HG02571 (cell line): ENCODE results near the gene EPB41L5.
"Not testable (repeated sequence)": the region's sequence is repeated elsewhere in the genome, so short reads cannot be mapped to it uniquely, and the experiment has no call there.

Source experiments
- ATAC-seq: cut with Tn5 transposase; IDR thresholded peaks from one replicate; pipeline ENCODE4 v1.9.1; 2021; ENCODE audit warnings: mild to moderate bottlenecking, moderate library complexity; ENCODE audit not compliant: unreplicated experiment

EPB41L5 gene

DNA sequence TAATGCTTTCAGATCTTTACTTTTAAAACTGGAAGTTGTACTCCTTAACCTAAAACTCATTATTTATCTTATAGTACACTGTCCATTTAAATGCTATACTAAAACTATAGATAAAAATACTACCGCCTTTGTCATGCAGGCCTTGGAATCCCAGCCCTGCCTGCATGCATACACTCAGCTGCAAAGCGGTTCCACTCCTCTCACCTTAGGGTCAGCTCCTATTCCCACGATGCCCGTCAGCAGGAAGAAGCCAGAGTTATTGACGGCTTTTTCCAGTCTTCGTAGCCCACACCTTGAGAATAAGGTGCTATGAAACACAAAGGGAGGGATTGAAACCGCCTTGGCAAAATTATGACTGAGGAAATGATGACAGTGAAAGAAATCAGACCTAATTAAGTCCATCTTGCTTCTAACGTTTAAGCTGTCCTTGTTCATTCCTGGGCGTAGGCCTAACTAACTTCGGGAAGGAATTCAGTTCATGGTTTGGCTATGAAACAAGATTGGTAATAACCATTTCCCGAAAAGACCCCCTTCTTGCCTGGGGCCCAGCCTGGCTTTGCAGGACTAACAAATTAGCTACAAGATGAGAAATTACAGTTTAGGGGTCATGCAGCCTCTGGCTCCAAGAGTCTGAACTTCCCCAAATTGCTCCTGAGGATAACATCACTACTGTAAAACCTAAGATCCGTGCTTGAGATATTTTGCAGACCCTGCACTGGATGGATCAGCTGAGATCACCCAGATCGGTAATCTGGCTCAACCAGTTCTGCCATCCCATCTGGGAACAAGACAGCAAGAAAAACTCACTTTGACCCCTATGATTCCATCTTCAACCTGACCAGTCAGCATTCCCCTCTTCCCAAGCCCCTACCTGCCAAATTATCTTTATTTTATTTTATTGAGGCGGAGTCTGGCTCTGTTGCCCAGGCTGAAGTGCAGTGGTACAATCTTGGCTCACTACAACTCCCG is 17.1 kb downstream of the EPB41L5 start:
- ATAC-seq = no peak

DNA sequence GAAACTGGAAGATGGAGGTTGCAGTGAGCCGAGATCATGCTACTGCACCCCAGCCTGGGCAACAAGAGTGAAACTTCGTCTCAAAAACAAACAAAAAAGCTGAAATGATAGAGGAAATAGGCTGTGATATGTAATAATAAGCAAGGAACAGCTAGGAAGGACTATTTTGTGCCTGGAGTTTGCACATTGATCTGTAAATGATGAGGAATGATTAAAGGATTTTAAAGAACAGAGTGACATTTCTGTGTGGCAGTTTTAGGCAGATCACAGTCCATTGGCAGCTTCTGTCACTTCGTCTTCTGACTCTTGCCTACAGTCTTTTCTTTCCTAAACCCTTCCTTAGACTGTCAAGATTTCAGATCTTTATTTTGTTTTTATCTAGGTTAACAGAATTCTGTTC is 19.4 kb downstream of the EPB41L5 start:
- ATAC-seq = no peak

DNA sequence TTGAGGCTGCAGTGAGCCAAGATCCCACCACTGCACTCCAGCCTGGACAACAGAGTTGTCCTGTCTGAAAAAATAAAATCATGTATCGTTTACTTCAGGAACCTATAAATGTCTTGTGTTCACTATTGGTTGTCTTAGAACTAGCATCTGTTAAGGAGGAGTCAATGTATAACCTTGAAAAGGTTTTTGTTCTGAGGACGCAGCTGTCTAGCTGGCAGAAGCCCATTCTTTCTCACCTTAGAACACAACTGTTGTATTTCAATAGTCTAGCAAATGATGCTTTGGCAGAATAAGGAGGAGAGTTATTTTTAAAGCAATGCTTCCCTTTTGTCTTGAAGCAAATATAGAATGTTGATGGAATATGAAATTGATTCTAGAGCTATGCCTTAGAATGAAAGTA is 21.1 kb downstream of the EPB41L5 start:
- ATAC-seq = no peak

DNA sequence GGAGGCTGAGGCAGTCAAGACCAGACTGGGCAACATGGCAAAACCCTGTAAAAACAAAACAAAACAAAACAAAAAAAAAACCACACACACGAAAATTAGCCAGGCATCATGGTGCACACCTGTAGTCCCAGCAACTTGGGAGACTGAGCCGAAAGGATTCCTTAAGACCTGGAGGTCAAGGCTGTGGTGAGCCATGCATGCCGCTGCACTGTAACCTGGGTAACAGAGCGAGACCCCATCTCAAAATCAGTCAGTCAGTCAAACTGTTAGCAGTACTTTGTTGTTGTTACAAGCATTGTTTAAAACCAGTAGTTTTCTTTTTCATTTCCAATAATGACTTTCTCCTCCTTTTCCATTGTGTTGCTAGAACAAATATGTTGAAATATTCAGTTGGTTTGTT is 21.7 kb downstream of the EPB41L5 start:
- no peak for ATAC-seq

DNA sequence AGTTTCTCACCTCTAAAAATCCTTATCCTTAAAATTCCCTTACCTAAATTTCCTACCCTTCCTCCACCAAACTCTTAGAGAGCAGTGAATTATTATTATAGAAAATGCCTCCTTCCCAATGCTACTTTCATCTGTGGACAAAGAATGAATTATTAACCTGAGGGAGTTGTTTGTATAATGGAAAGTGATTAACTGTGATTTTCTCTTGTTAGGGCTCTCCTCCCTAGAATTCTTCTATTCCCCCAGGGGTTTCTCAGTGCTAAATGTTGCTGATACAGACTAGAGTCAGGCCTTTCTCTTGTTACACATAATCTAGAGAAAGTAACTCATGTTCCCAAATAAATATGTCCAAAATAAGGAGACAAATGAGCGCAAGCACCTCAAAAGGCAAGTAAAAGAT is 23.3 kb downstream of the EPB41L5 start:
- ATAC-seq = no peak

DNA sequence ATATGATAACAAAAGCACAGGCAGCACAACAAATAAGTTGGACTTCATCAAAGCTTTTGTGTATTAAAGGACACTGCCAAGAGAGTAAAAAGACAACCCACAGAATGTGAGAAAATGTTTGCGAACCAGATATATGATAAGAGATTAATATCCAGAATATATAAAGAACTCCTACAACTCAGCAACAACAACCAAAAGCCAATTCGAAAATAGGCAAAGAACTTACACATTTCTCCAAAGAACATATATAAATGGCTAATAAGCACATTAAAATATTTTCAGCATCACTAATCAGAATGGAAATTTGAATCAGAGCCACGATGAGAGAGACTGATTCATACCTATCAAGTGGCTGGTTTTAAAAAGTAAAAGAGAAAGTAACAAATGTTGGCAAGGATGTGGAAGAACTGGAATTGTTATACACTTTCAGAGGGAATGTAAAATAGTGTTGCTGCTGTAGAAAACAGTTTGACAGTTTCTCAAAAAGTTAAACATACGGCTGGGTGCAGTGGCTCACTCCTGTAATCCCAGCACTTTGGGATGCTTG is 25.2 kb downstream of the EPB41L5 start:
- no peak for ATAC-seq

DNA sequence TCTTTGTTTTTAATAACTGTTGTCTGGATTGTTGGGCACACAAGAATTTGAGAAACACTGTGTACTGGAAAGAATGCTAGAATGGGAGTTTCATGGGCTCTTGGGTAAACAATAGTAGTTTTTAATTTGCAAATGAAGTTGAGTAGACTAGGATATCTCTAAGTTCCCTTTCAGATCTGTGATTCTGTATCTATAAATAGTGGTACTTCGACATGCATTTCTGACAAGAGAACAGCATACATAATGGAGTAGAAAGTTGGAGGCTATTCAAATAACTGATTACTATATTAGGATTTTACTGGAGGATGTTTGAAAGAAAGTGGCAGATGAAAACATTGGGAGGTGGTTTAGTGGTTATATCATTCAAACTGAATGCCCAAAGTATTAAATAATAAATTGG is 29.5 kb downstream of the EPB41L5 start:
- no peak for ATAC-seq

DNA sequence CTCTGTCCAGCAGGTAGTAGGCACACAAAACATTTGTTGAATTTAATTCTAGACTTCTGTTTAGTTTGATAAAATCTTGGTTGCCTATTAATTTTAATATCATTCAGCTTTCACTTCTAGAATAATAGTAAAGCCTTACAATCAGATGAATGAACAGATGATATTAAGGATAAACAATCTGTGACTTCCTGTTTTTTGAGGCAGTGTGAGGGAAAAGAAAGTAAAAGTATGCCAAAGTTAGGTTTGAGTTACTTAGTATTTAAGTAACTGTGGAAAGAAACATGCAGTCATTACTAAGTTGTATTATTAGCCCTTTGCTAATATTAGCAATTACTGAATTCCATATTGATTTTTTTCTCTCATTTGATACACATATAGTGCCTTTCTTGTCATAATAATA is 31.5 kb downstream of the EPB41L5 start:
- no peak for ATAC-seq

DNA sequence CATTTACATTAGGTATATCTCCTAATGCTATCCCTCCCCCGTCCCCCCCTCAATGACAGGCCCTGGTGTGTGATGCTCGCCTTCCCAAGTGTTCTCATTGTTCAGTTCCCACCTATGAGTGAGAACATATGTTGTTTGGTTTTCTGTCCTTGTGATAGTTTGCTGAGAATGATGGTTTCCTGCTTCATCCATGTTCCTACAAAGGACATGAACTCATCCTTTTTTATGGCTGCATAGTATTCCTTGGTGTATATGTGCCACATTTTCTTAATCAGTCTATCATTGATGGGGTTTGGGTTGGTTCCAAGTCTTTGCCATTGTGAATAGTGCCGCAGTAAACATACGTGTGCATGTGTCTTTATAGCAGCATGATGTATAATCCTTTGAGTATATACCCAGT is 32.9 kb downstream of the EPB41L5 start:
- not testable (repeated sequence) for ATAC-seq

DNA sequence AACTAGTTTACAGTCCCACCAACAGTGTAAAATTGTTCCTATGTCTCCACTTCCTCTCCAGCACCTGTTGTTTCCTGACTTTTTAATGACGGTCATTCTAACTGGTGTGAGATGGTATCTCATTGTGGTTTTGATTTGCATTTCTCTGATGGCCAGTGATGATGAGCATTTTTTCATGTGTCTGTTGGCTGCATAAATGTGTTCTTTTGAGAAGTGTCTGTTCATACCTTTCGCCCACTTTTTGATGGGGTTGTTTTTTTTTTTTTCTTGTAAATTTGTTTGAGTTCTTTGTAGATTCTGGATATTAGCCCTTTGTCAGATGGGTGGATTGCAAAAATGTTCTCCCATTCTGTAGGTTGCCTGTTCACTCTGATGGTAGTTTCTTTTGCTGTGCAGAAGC is 33.4 kb downstream of the EPB41L5 start:
- not testable (repeated sequence) for ATAC-seq

DNA sequence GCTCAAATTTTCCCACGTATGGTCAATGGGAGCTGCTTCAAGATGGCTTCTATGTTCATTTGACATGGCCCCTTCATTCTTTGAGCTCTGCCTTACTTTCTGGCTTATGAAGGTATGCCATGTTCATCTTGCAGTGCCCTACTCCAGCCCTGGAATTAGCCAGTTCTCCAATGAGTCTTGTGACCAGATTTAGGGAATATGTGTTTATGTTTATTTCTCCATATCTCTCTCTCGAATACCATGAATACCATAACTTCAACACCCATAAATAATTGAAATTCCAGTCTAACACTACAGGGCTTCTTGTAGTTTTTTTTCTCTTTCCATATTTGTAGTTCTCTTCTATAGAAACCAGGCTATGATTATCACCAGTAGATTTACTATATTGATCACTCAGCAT is 39.7 kb downstream of the EPB41L5 start:
- ATAC-seq = no peak

DNA sequence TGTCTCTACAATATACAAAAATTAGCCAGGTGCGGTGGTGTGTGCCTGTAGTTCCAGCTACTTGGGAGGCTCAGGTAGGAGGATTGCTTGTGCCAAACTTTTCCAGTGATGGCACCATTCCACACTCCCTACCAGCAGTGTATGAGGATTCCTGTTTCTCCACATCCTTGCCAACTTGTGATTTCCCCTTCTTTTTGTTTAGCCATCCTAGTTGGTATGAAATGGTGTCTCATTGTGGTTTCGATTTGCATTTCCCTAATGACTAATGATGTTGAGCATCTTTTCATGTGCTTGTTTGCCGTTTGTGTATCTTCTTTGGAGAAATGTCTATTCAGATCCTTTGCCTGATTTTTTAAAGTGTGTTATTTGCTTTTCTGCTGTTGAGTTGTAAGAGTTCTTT is 41.0 kb downstream of the EPB41L5 start:
- no peak for ATAC-seq

DNA sequence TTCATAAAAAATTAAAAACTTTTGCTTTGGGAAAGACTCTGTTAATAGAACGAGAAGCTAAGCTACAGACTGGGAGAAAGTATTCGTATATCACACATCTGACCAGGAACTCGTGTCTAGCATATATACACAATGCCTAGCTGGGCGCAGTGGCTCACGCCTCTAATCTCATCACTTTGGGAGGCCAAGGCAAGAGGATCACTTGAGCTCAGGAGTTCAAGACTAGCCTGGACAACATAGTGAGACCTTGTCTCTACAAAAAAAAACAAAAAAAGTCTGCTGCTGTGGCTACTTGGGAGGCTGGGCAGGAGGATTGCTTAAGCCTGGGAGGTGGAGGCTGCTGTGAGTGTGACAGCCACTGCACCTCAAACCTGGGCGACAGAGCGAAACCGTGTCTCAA is 46.6 kb downstream of the EPB41L5 start:
- ATAC-seq = no peak

DNA sequence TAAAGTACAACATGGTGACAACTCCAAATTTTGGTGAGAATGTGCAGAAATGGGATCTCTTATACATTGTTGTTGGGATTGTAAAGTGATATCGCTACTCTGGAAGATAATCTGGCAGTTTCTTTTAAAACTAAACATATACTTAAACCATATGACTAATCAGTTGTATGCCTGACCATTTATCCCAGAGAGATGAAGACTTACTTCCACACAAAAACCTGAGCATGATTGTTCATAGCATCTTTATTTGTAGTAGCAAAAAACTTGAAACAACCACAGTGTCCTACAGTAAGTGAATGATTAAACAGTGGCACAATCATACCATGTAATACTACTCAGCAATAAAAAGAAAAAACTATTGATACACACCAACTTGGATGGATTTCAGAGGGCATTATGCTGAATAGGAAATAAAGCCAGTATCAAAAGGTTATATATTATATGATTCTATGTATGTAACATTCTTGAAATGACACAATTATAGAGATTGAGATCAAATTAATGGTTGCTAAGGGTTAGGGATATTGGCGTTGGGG is 47.3 kb downstream of the EPB41L5 start:
- no peak for ATAC-seq

DNA sequence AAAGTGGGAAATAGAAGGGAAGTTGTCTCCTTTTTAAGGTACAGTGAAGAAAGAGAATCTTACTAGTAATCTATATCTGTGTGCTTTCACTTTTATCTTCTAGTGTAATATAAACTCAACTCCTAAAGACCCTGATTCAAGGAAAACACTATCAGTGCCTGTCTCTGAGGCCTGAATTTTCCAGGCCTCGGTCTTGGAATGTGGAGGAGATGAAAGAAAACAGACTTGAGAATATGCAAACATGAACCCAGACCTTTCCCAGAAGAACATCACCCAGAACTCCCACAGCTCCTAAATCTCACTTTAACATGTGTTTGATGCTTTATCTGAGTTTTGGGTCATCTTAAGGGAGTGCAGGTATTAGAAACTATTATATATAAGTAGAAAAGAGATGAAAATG is 51.8 kb downstream of the EPB41L5 start:
- no peak for ATAC-seq

DNA sequence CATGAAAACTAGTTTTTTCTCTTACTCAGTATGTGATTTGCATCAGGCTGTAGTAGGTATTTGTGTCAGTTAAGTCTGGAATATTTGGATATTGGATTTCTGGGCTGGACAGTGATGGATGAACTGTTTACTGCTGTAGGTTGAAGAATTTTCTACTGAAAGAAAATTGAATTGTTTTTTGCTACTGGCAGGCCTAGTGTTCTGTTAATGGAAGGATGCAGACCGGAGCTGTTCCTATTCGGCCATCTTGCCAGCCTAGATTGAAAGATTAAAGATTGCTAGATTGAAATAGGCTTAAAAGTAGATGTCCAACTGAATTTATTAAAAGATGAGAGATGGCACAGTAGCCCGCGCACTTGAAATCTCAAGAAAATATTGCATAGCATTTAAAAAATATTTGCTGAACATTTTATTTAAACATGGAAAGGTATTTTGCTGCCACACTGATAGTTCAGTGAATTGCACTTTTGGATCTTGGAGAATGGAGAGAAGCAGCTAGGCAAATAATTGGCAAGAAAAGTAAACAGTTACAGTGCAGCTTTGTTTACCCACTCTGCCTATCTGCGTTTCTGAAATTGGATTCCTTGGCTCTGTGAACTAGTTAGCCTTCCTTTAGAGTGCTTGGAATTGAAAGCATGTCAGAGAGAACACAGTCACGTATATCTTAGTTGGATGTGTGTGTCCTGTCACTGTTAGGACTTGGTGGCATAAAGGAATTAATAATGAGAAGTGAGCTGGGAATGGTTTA is 54.1 kb downstream of the EPB41L5 start:
- ATAC-seq = no peak

DNA sequence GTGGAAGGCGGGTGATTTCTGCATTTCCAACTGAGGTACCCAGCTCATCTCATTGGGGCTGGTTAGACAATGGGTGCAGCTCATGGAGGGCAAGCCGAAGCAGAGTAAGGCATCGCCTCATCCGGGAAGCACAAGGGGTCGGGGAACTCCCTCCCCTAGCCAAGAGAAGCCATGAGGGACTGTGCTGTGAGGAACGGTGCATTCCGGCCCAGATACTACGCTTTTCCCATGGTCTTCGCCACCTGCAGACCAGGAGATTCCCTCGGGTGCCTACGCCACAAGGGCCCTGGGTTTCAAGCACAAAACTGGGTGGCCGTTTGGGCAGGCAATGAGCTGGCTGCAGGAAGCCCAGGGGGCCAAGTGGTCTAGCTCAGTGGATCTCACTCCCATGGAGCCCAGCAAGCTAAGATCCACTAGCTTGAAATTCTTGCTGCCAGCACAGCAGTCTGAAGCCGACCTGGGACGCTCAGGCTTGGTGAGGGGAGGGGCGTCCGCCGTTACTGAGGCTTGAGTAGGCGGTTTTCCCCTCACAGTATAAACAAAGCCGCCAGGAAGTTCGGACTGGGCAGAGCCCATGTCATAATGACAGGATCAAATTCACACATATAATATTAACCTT is 55.3 kb downstream of the EPB41L5 start:
- not testable (repeated sequence) for ATAC-seq

DNA sequence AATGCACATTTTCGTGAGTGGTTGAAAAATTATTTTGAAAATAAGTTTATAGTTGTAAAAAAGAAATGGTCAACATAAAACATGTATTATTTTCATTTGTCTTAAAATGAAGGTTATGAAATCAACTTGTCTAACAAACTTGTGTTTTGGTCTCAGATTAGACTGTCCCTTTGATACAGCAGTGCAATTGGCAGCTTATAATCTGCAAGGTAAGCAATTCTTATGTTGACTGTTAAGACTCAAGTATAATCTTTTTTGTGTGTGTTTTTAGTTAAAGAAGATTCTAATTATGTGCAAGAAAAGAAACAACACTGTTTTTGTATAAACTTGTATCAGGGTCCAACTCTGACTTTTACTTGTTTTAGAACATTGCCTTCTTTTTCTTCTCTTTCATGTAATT is 62.7 kb downstream of the EPB41L5 start:
- ATAC-seq = no peak

DNA sequence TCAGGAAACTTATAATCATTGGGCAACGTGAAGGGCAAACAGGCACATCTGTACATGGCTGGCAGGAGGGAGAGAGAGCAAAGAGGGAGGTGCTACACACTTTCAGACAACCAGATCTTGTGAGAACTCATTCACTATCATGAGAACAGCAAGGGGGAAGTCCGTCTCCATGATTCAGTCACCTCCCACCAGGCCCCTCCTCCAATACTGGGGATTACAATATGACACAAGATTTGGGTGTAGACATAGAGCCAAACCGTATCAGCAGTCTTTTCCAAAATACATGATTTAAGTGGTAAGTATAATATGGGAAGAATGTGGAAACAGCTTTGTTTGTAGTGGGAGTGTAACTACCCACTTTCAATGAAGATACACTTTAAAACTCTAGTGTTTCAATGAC is 65.0 kb downstream of the EPB41L5 start:
- no peak for ATAC-seq

DNA sequence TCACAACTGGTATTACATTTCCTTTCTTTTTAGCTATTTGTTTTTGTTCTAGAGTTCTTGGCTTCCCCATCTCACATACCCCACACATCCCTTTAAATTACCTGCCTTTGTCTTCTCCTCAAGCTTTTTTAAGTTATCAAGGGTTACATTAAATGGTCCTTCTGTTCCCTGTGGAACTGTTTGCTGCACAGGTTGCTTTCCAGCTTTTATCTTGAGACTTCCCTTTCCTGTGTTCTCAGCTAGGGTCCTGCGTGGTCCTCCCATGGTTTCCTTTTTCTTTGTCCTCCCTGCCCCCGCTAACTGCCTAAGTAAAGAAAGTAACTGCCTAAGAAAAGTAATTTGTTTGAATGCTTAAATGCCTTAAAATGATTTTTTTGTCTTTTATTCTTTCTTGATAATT is 66.8 kb downstream of the EPB41L5 start:
- no peak for ATAC-seq

DNA sequence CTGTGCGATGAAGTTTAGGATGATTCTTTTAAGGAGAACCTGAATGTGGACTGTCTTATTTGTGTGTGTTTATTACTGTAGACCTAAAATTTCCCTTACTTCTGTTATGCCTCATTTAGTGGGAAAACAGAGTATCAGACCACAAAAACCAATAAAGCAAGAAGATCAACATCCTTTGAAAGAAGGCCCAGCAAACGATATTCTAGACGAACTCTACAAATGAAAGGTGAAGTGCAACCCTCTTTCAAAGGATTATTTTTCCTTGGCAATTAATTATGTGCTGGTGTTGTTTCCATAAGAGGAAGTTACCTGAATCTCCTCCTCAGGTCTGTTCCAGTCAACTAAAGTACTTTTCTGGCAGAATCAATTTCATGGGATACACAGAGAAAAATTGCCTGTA is 78.6 kb downstream of the EPB41L5 start:
- no peak for ATAC-seq
